Measurements from ENCODE around the gene MYO5C. TPM values are rescaled to one million over a fixed set of nuclear protein-coding genes. Genes with fewer than 3 reads are reported as not detected.

Gene MYO5C
- total RNA-seq, 2 experiments from 2014 or later: 1.6 to 4.1 TPM

- Histone ChIP-seq H3K9me3 (ENCODE audit: low read length) (no peaks in the 10 kb centered on the region), H4K20me1 (ENCODE audit: insufficient read depth, low read length) (no peaks in the 10 kb centered on the region), H3K79me2 (ENCODE audit: insufficient read depth, low read depth, low read length) (peaks cover 11% of the 10 kb centered on the region; the same call in 1 of the 2 replicates), H3K36me3 (ENCODE audit: insufficient read depth, low read length) (peaks cover 53% of the 10 kb centered on the region), H2AFZ (ENCODE audit: low read length) (no peak overlapping the region), H3K4me1 (ENCODE audit: insufficient read depth, low read length, poor library complexity, severe bottlenecking) (peaks cover 13% of the 10 kb centered on the region), H3K27ac (ENCODE audit: low read depth, low read length, poor library complexity, severe bottlenecking) (no peak overlapping the region), H3K4me2 (ENCODE audit: low read length) (no peak overlapping the region), H3K9me2 (ENCODE audit: insufficient read depth, low read length) (no peaks in the 10 kb centered on the region), H3K4me3 (ENCODE audit: low read depth, low read length, poor library complexity, severe bottlenecking) (no peak overlapping the region)
- ChIA-PET CTCF (ENCODE audit: unreplicated experiment) (no interaction called here), POLR2A (interaction anchor here (0.6 kb wide), 1 partner anchor 152 kb away, joined by 4 read pairs; no protein-coding TSS in a partner anchor)
- TF ChIP-seq EZH2phosphoT487 (IDR thresholded peaks at IDR 0.05; ENCODE audit: borderline replicate concordance, low read depth, low read length): no peak
- TF ChIP-seq, protein P1, sequence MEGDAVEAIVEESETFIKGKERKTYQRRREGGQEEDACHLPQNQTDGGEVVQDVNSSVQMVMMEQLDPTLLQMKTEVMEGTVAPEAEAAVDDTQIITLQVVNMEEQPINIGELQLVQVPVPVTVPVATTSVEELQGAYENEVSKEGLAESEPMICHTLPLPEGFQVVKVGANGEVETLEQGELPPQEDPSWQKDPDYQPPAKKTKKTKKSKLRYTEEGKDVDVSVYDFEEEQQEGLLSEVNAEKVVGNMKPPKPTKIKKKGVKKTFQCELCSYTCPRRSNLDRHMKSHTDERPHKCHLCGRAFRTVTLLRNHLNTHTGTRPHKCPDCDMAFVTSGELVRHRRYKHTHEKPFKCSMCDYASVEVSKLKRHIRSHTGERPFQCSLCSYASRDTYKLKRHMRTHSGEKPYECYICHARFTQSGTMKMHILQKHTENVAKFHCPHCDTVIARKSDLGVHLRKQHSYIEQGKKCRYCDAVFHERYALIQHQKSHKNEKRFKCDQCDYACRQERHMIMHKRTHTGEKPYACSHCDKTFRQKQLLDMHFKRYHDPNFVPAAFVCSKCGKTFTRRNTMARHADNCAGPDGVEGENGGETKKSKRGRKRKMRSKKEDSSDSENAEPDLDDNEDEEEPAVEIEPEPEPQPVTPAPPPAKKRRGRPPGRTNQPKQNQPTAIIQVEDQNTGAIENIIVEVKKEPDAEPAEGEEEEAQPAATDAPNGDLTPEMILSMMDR (conservative IDR thresholded peaks at IDR 0.05; ENCODE audit: low read length): no peak
- intact Hi-C loops (cut with micrococcal nuclease; ENCODE audit: unreplicated experiment): no loop called here
- DNase-seq (ENCODE audit: low spot score): no peak
- BruUV-seq (replicated peaks): no TSS peak
Measured at GRCh38 chr15:52159645-52160044, 136.0 kb downstream of the MYO5C start.

GRCh38 chr15:52158084-52158765 lies 137.4 kb downstream of the MYO5C start:
- POLR2A ChIA-PET: interaction anchor here (0.5 to 1.1 kb wide), 4 partner anchors 18 to 492 kb away, joined by 3 to 4 read pairs (median 3); no protein-coding TSS in a partner anchor
- no peaks in the 10 kb centered on the region for H4K20me1 ChIP-seq (ENCODE audit: insufficient read depth, low read length)
- H3K27ac ChIP-seq (ENCODE audit: low read depth, low read length, poor library complexity, severe bottlenecking): no peak overlapping the region
- TF ChIP-seq, protein P1 (conservative IDR thresholded peaks at IDR 0.05; ENCODE audit: low read length): no peak
- TF ChIP-seq EZH2phosphoT487 (IDR thresholded peaks at IDR 0.05; ENCODE audit: borderline replicate concordance, low read depth, low read length): no peak
- H3K4me1 ChIP-seq (ENCODE audit: insufficient read depth, low read length, poor library complexity, severe bottlenecking): peaks cover 9% of the 10 kb centered on the region
- H3K36me3 ChIP-seq (ENCODE audit: insufficient read depth, low read length): peaks cover 48% of the 10 kb centered on the region
- H3K9me2 ChIP-seq (ENCODE audit: insufficient read depth, low read length): no peaks in the 10 kb centered on the region
- intact Hi-C loops (cut with micrococcal nuclease; ENCODE audit: unreplicated experiment): no loop called here
- H2AFZ ChIP-seq (ENCODE audit: low read length): no peak overlapping the region
- H3K9me3 ChIP-seq (ENCODE audit: low read length): no peaks in the 10 kb centered on the region
- DNase-seq (ENCODE audit: low spot score): no peak
- H3K4me3 ChIP-seq (ENCODE audit: low read depth, low read length, poor library complexity, severe bottlenecking): no peak overlapping the region
- CTCF ChIA-PET (ENCODE audit: unreplicated experiment): interaction anchor here (1.6 kb wide), 1 partner anchor 13 kb away, joined by 4 read pairs; no protein-coding TSS in a partner anchor
- H3K4me2 ChIP-seq (ENCODE audit: low read length): no peak overlapping the region
- BruUV-seq (replicated peaks): no TSS peak
- no peaks in the 10 kb centered on the region for H3K79me2 ChIP-seq (ENCODE audit: insufficient read depth, low read depth, low read length)

DNA sequence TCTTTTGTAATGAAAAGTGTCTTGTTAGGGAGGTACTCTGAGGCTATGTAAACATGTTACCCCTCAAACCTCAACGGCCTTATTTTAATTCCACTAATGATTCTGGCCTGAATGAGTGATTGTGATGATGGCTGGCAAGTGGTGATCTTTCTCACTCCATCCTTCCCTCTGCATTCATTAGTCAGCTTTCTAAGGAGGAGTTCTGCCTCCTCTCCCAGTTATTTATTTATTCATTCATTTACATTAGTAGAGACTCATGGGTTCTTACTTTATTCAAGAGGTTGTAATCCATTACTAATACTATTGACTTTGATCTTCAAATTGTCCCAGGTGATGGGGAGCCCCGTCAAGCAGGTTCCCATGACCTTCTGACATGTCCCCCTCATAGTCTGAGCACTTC lies 139.7 kb downstream of the MYO5C start:
- no peaks in the 10 kb centered on the region for H3K9me2 ChIP-seq (ENCODE audit: insufficient read depth, low read length)
- no peak overlapping the region for H3K4me3 ChIP-seq (ENCODE audit: low read depth, low read length, poor library complexity, severe bottlenecking)
- H3K27ac ChIP-seq (ENCODE audit: low read depth, low read length, poor library complexity, severe bottlenecking): no peak overlapping the region
- H3K79me2 ChIP-seq (ENCODE audit: insufficient read depth, low read depth, low read length): no peaks in the 10 kb centered on the region
- BruUV-seq (replicated peaks): no TSS peak
- intact Hi-C loops (cut with micrococcal nuclease; ENCODE audit: unreplicated experiment): no loop called here
- no peak for DNase-seq (ENCODE audit: low spot score)
- no peak for TF ChIP-seq EZH2phosphoT487 (IDR thresholded peaks at IDR 0.05; ENCODE audit: borderline replicate concordance, low read depth, low read length)
- TF ChIP-seq, protein P1 (conservative IDR thresholded peaks at IDR 0.05; ENCODE audit: low read length): no peak
- H3K9me3 ChIP-seq (ENCODE audit: low read length): no peaks in the 10 kb centered on the region
- H3K36me3 ChIP-seq (ENCODE audit: insufficient read depth, low read length): peaks cover 43% of the 10 kb centered on the region
- ChIA-PET CTCF (ENCODE audit: unreplicated experiment) (no interaction called here), POLR2A (interaction anchor here (0.6 kb wide), 1 partner anchor 10 kb away, joined by 3 read pairs; no protein-coding TSS in a partner anchor)
- H4K20me1 ChIP-seq (ENCODE audit: insufficient read depth, low read length): no peaks in the 10 kb centered on the region
- H3K4me1 ChIP-seq (ENCODE audit: insufficient read depth, low read length, poor library complexity, severe bottlenecking): peaks cover 9% of the 10 kb centered on the region
- H3K4me2 ChIP-seq (ENCODE audit: low read length): no peak overlapping the region
- H2AFZ ChIP-seq (ENCODE audit: low read length): no peak overlapping the region

All from OCI-LY7 (cell line).